Muscle of arm (tissue), 14 donors: ENCODE data around the gene IER5. TPM values are rescaled to one million over a fixed set of nuclear protein-coding genes. Genes with fewer than 3 reads are reported as not detected.
A peak's percentile ranks its signal among the peaks of the same experiment; 100 is the strongest.
"Not testable (repeated sequence)": the region's sequence is repeated elsewhere in the genome, so short reads cannot be mapped to it uniquely, and the experiment has no call there.

Experiments used
- DNase-seq: peaks from one replicate; pipeline ENCODE4 v3.0.0-alpha.2; 2013
- long read RNA-seq, 11 donors: transcript quantifications; one replicate each; lab custom pipeline, GENCODE V29; 2026
- polyA plus RNA-seq, 12 donors: library from polyadenylated mRNA; unstranded; fragments of 120-200 nt; gene quantifications; one replicate each; pipeline ENCODE4 v1.2.1, GENCODE V29; 2013; ENCODE audit not compliant: insufficient read length in 12 of 12

Gene IER5
- polyA plus RNA-seq = 1 to 10 TPM in 11 of 12 donors, not detected in 1; 3.9 to 9.7 (median 7.7) TPM
- long read RNA-seq, donor 1, full-length matches to known transcripts = 23 of 23 reads
- long read RNA-seq, donor 1, partial matches to known transcripts = 0 of 23 reads
- long read RNA-seq, donor 1, other reads (novel, unspliced or antisense) = 0 of 23 reads
- long read RNA-seq, donor 2, full-length matches to known transcripts = 7 of 7 reads
- long read RNA-seq, donor 2, partial matches to known transcripts = 0 of 7 reads
- long read RNA-seq, donor 2, other reads (novel, unspliced or antisense) = 0 of 7 reads
- long read RNA-seq, donor 3, full-length matches to known transcripts = 6 of 6 reads
- long read RNA-seq, donor 3, partial matches to known transcripts = 0 of 6 reads
- long read RNA-seq, donor 3, other reads (novel, unspliced or antisense) = 0 of 6 reads
- long read RNA-seq, donor 4, full-length matches to known transcripts = 4 of 4 reads
- long read RNA-seq, donor 4, partial matches to known transcripts = 0 of 4 reads
- long read RNA-seq, donor 4, other reads (novel, unspliced or antisense) = 0 of 4 reads
- long read RNA-seq, donor 5, full-length matches to known transcripts = 17 of 17 reads
- long read RNA-seq, donor 5, partial matches to known transcripts = 0 of 17 reads
- long read RNA-seq, donor 5, other reads (novel, unspliced or antisense) = 0 of 17 reads
- long read RNA-seq, donor 6, full-length matches to known transcripts = 12 of 12 reads
- long read RNA-seq, donor 6, partial matches to known transcripts = 0 of 12 reads
- long read RNA-seq, donor 6, other reads (novel, unspliced or antisense) = 0 of 12 reads
- long read RNA-seq, donor 7, full-length matches to known transcripts = 8 of 8 reads
- long read RNA-seq, donor 7, partial matches to known transcripts = 0 of 8 reads
- long read RNA-seq, donor 7, other reads (novel, unspliced or antisense) = 0 of 8 reads
- long read RNA-seq, donor 8, full-length matches to known transcripts = 15 of 15 reads
- long read RNA-seq, donor 8, partial matches to known transcripts = 0 of 15 reads
- long read RNA-seq, donor 8, other reads (novel, unspliced or antisense) = 0 of 15 reads
- long read RNA-seq, donor 9, full-length matches to known transcripts = 6 of 6 reads
- long read RNA-seq, donor 9, partial matches to known transcripts = 0 of 6 reads
- long read RNA-seq, donor 9, other reads (novel, unspliced or antisense) = 0 of 6 reads
- long read RNA-seq, donor 10, full-length matches to known transcripts = 1 of 1 reads
- long read RNA-seq, donor 10, partial matches to known transcripts = 0 of 1 reads
- long read RNA-seq, donor 10, other reads (novel, unspliced or antisense) = 0 of 1 reads
- long read RNA-seq, donor 11, full-length matches to known transcripts = 15 of 15 reads
- long read RNA-seq, donor 11, partial matches to known transcripts = 0 of 15 reads
- long read RNA-seq, donor 11, other reads (novel, unspliced or antisense) = 0 of 15 reads

GRCh38 chr1:181088079-181089016 is at the start of gene IER5:
TSS of gene IER5 (plus strand) at chr1:181088700. CDS start at chr1:181088903, 203 bp downstream.
- peak; percentile 97 for DNase-seq

GRCh38 chr1:181040284-181040865 is 48.1 kb upstream of the IER5 start:
- no peak for DNase-seq

- DNase-seq = no peak
Measured at GRCh38 chr1:181043025-181043888, 45.2 kb upstream of the IER5 start.

- DNase-seq = no peak
Measured at GRCh38 chr1:181044449-181044966, 44.0 kb upstream of the IER5 start.

- DNase-seq = not testable (repeated sequence)
Measured at GRCh38 chr1:181045946-181046345, 42.6 kb upstream of the IER5 start.

- DNase-seq = no peak
Measured at GRCh38 chr1:181049378-181049777, 39.1 kb upstream of the IER5 start.

GRCh38 chr1:181050922-181051321 is 37.6 kb upstream of the IER5 start:
- DNase-seq = no peak

- no peak for DNase-seq
Measured at GRCh38 chr1:181056560-181056959, 31.9 kb upstream of the IER5 start.

GRCh38 chr1:181057079-181057478 is 31.4 kb upstream of the IER5 start:
- no peak for DNase-seq

GRCh38 chr1:181059435-181059834 is 29.1 kb upstream of the IER5 start:
- no peak for DNase-seq

GRCh38 chr1:181060066-181060465 is 28.4 kb upstream of the IER5 start:
- no peak for DNase-seq

- DNase-seq = not testable (repeated sequence)
Measured at GRCh38 chr1:181060947-181061346, 27.6 kb upstream of the IER5 start.

- no peak for DNase-seq
Measured at GRCh38 chr1:181061487-181061886, 27.0 kb upstream of the IER5 start.

GRCh38 chr1:181061891-181062835 is 26.3 kb upstream of the IER5 start:
- DNase-seq = no peak

GRCh38 chr1:181062836-181063428 is 25.6 kb upstream of the IER5 start:
- DNase-seq = no peak

GRCh38 chr1:181064011-181064623 is 24.4 kb upstream of the IER5 start:
- no peak for DNase-seq
